ENCODE data around the gene HSPA13. TPM values are rescaled to one million over a fixed set of nuclear protein-coding genes. Genes with fewer than 3 reads are reported as not detected.

The HSPA13 gene
- total RNA-seq, 2 donors from 2014 or later, result 35.0 to 39.7 TPM

DNA sequence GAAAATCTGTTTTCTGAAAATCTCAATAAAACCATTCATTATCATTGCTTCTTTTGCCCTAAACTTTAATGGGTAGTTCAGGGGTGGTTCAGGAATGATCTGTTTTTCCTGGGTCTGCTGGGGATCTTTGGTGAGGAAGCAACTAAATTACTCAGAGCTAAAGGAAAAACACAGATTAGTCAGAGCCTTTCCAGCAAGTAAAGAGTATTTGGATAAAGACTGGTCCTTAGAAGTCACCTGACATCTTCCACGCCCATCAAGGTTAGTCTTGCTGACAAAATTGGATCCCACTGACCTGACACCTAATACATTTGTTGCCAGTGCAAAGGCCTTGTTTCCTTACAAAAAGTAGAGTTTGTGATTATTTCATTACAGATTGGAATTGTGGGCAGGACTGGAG, 24.2 kb downstream of the HSPA13 start:
- DNase-seq, result no peak
- Mint-ChIP-seq H3K27ac (no peak overlapping the region), H3K4me1 (no peaks in the 10 kb centered on the region), H3K4me3 (no peak overlapping the region), H3K36me3 (ENCODE audit: low read depth) (no peaks in the 10 kb centered on the region), H3K9me3 (no peaks in the 10 kb centered on the region), H3K27me3 (ENCODE audit: insufficient read depth) (no peaks in the 10 kb centered on the region)
- Histone ChIP-seq H3K4me1 (ENCODE audit: control insufficient read depth, insufficient read depth, low read length) (no peaks in the 10 kb centered on the region), H3K4me3 (ENCODE audit: low read length) (no peak overlapping the region), H3K36me3 (ENCODE audit: control insufficient read depth, insufficient read depth, low read length) (no peaks in the 10 kb centered on the region), H3K27ac (ENCODE audit: low read depth, low read length) (no peak overlapping the region), H3K9ac (ENCODE audit: extremely low read depth, low read length, poor library complexity, severe bottlenecking) (no peak overlapping the region), H3K9me3 (ENCODE audit: control insufficient read depth, low read length) (no peaks in the 10 kb centered on the region), H3K27me3 (ENCODE audit: control insufficient read depth, insufficient read depth, low read length, poor library complexity, severe bottlenecking) (no peaks in the 10 kb centered on the region)
- no peak for TF ChIP-seq CTCF (conservative IDR thresholded peaks at IDR 0.05)
- WGBS, 2 experiments (ENCODE audit: insufficient coverage in 1 of 2, insufficient read length in 1 of 2), result 77 to 88% methylated on average over 1 of the region's 1 CpG

- Histone ChIP-seq H3K9me3 (ENCODE audit: control insufficient read depth, low read length) (no peaks in the 10 kb centered on the region), H3K4me1 (ENCODE audit: control insufficient read depth, insufficient read depth, low read length) (no peaks in the 10 kb centered on the region), H3K27me3 (ENCODE audit: control insufficient read depth, insufficient read depth, low read length, poor library complexity, severe bottlenecking) (no peaks in the 10 kb centered on the region), H3K4me3 (ENCODE audit: low read length) (no peak overlapping the region), H3K36me3 (ENCODE audit: control insufficient read depth, insufficient read depth, low read length) (no peaks in the 10 kb centered on the region), H3K27ac (ENCODE audit: low read depth, low read length) (no peak overlapping the region), H3K9ac (ENCODE audit: extremely low read depth, low read length, poor library complexity, severe bottlenecking) (no peak overlapping the region)
- no peaks in the 10 kb centered on the region for H3K27me3 Mint-ChIP-seq (ENCODE audit: insufficient read depth)
- DNase-seq, result no peak
- WGBS, 2 experiments (ENCODE audit: insufficient coverage in 1 of 2, insufficient read length in 1 of 2), result 91 to 98% methylated on average over 4 of the region's 4 CpGs
- no peaks in the 10 kb centered on the region for H3K9me3 Mint-ChIP-seq
- H3K36me3 Mint-ChIP-seq (ENCODE audit: low read depth), result no peaks in the 10 kb centered on the region
- no peaks in the 10 kb centered on the region for H3K4me1 Mint-ChIP-seq
- no peak overlapping the region for H3K27ac Mint-ChIP-seq
- no peak overlapping the region for H3K4me3 Mint-ChIP-seq
- no peak for TF ChIP-seq CTCF (conservative IDR thresholded peaks at IDR 0.05)
These were observed 26.2 kb downstream of the HSPA13 start for GRCh38 chr21:14356746-14357145.

DNA sequence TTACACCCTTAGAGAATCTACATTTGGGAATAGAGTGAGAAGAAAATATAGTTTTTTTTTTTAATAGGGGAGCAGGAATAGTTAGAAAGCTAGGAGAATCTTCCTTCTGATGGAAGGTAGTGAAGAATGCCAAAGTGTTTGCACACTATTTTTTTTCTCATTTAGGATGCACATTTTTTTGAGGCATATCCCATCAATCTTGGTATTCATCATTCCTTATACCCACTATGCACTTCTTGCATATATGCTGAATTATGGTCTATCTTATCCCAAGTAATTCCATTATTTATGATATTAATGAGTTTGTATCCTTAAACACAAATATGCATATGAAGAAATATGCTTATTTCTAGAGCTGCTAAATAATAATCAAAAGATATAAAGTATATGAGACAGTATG, 28.4 kb downstream of the HSPA13 start:
- no peak overlapping the region for H3K9ac ChIP-seq (ENCODE audit: extremely low read depth, low read length, poor library complexity, severe bottlenecking)
- no peak overlapping the region for H3K4me3 ChIP-seq (ENCODE audit: low read length)
- Mint-ChIP-seq H3K4me1 (no peaks in the 10 kb centered on the region), H3K36me3 (ENCODE audit: low read depth) (no peaks in the 10 kb centered on the region), H3K9me3 (no peaks in the 10 kb centered on the region), H3K27ac (no peak overlapping the region), H3K4me3 (no peak overlapping the region), H3K27me3 (ENCODE audit: insufficient read depth) (no peaks in the 10 kb centered on the region)
- no peaks in the 10 kb centered on the region for H3K27me3 ChIP-seq (ENCODE audit: control insufficient read depth, insufficient read depth, low read length, poor library complexity, severe bottlenecking)
- H3K36me3 ChIP-seq (ENCODE audit: control insufficient read depth, insufficient read depth, low read length), result no peaks in the 10 kb centered on the region
- H3K9me3 ChIP-seq (ENCODE audit: control insufficient read depth, low read length), result no peaks in the 10 kb centered on the region
- TF ChIP-seq CTCF (conservative IDR thresholded peaks at IDR 0.05), result no peak
- no peak overlapping the region for H3K27ac ChIP-seq (ENCODE audit: low read depth, low read length)
- H3K4me1 ChIP-seq (ENCODE audit: control insufficient read depth, insufficient read depth, low read length), result no peaks in the 10 kb centered on the region
- DNase-seq, result no peak

Measured in endodermal cell (in vitro differentiated cells).